ENCODE results near the gene IL3. TPM values are rescaled to one million over a fixed set of nuclear protein-coding genes. Genes with fewer than 3 reads are reported as not detected.

Gene IL3
- total and polyA plus RNA-seq, 9 of the 15 experiments (the other 6 are each of a cell fraction or from before 2014, with no cell fraction given): not detected

Small RNA genes within 50 kb of the gene (small RNA-seq; reads per million reads assigned to genes)
- gene RF00285: not detected

Other genes with a start within 250 kb of the IL3 start
- gene MEIKIN, start 115.0 kb upstream of the IL3 start, total RNA-seq (2014; rRNA removed): 0.18 TPM in 1 of 2 replicates, not detected in the other
- gene MEIKIN, start 115.0 kb upstream of the IL3 start, total RNA-seq (2014; rRNA removed; fragmentation: Illumina TruSeq; extraction: Trizol): not detected in 2 replicates
- gene MEIKIN, start 115.0 kb upstream of the IL3 start, total RNA-seq (2015; rRNA removed; fragmentation: Illumina TruSeq; extraction: Trizol): not detected in 2 replicates
- gene MEIKIN, start 115.0 kb upstream of the IL3 start, total RNA-seq (2021): not detected in 2 replicates
- gene MEIKIN, start 115.0 kb upstream of the IL3 start, polyA plus RNA-seq (2011; rRNA removed): not detected in 2 replicates
- not detected in 2 replicates for gene MEIKIN, start 115.0 kb upstream of the IL3 start, polyA plus RNA-seq (2014; fragmentation: Illumina TruSeq; extraction: Trizol)
- gene MEIKIN, start 115.0 kb upstream of the IL3 start, polyA plus RNA-seq (2014; fragmentation: Nextera tagmentation; extraction: Ambion mirVana): not detected
- not detected in 2 replicates for gene MEIKIN, start 115.0 kb upstream of the IL3 start, polyA plus RNA-seq (2014; rRNA removed)
- 0.50 and 0.73 TPM in 2 replicates for gene ACSL6, start 49.0 kb upstream of the IL3 start, total RNA-seq (2014; rRNA removed)
- 0.62 and 1.0 TPM in 2 replicates for gene ACSL6, start 49.0 kb upstream of the IL3 start, total RNA-seq (2014; rRNA removed; fragmentation: Illumina TruSeq; extraction: Trizol)
- gene ACSL6, start 49.0 kb upstream of the IL3 start, total RNA-seq (2015; rRNA removed; fragmentation: Illumina TruSeq; extraction: Trizol): 0.60 and 0.69 TPM in 2 replicates
- 1.5 and 1.6 TPM in 2 replicates for gene ACSL6, start 49.0 kb upstream of the IL3 start, total RNA-seq (2021)
- gene ACSL6, start 49.0 kb upstream of the IL3 start, polyA plus RNA-seq (2011; rRNA removed): 1.0 and 1.2 TPM in 2 replicates
- 0.82 and 1.00 TPM in 2 replicates for gene ACSL6, start 49.0 kb upstream of the IL3 start, polyA plus RNA-seq (2014; fragmentation: Illumina TruSeq; extraction: Trizol)
- gene ACSL6, start 49.0 kb upstream of the IL3 start, polyA plus RNA-seq (2014; fragmentation: Nextera tagmentation; extraction: Ambion mirVana): under 1 TPM; 0.62 to 0.75 TPM
- 0.62 and 0.69 TPM in 2 replicates for gene ACSL6, start 49.0 kb upstream of the IL3 start, polyA plus RNA-seq (2014; rRNA removed)
- gene CSF2, start 13.1 kb downstream of the IL3 start, total RNA-seq (2014; rRNA removed): not detected in 2 replicates
- not detected in 2 replicates for gene CSF2, start 13.1 kb downstream of the IL3 start, total RNA-seq (2014; rRNA removed; fragmentation: Illumina TruSeq; extraction: Trizol)
- 0.25 TPM in 1 of 2 replicates, not detected in the other for gene CSF2, start 13.1 kb downstream of the IL3 start, total RNA-seq (2015; rRNA removed; fragmentation: Illumina TruSeq; extraction: Trizol)
- gene CSF2, start 13.1 kb downstream of the IL3 start, total RNA-seq (2021): 0.29 TPM in 1 of 2 replicates, not detected in the other
- gene CSF2, start 13.1 kb downstream of the IL3 start, polyA plus RNA-seq (2011; rRNA removed): not detected in 2 replicates
- gene CSF2, start 13.1 kb downstream of the IL3 start, polyA plus RNA-seq (2014; fragmentation: Illumina TruSeq; extraction: Trizol): not detected in 2 replicates
- not detected for gene CSF2, start 13.1 kb downstream of the IL3 start, polyA plus RNA-seq (2014; fragmentation: Nextera tagmentation; extraction: Ambion mirVana)
- gene CSF2, start 13.1 kb downstream of the IL3 start, polyA plus RNA-seq (2014; rRNA removed): not detected in 2 replicates
- 11.9 and 12.1 TPM in 2 replicates for gene P4HA2, start 167.2 kb downstream of the IL3 start, total RNA-seq (2014; rRNA removed)
- gene P4HA2, start 167.2 kb downstream of the IL3 start, total RNA-seq (2014; rRNA removed; fragmentation: Illumina TruSeq; extraction: Trizol): 11.6 and 12.7 TPM in 2 replicates
- gene P4HA2, start 167.2 kb downstream of the IL3 start, total RNA-seq (2015; rRNA removed; fragmentation: Illumina TruSeq; extraction: Trizol): 11.2 and 11.4 TPM in 2 replicates
- 14.2 and 14.3 TPM in 2 replicates for gene P4HA2, start 167.2 kb downstream of the IL3 start, total RNA-seq (2021)
- 50.0 and 59.7 TPM in 2 replicates for gene P4HA2, start 167.2 kb downstream of the IL3 start, polyA plus RNA-seq (2011; rRNA removed)
- gene P4HA2, start 167.2 kb downstream of the IL3 start, polyA plus RNA-seq (2014; fragmentation: Illumina TruSeq; extraction: Trizol): 10.7 and 12.5 TPM in 2 replicates
- 10 to 100 TPM; 17.9 to 29.2 TPM for gene P4HA2, start 167.2 kb downstream of the IL3 start, polyA plus RNA-seq (2014; fragmentation: Nextera tagmentation; extraction: Ambion mirVana)
- 9.6 and 10.7 TPM in 2 replicates for gene P4HA2, start 167.2 kb downstream of the IL3 start, polyA plus RNA-seq (2014; rRNA removed)
- 13.1 and 22.8 TPM in 2 replicates for gene PDLIM4, start 197.0 kb downstream of the IL3 start, total RNA-seq (2014; rRNA removed)
- gene PDLIM4, start 197.0 kb downstream of the IL3 start, total RNA-seq (2014; rRNA removed; fragmentation: Illumina TruSeq; extraction: Trizol): 3.5 and 4.5 TPM in 2 replicates
- 12.1 and 12.3 TPM in 2 replicates for gene PDLIM4, start 197.0 kb downstream of the IL3 start, total RNA-seq (2015; rRNA removed; fragmentation: Illumina TruSeq; extraction: Trizol)
- gene PDLIM4, start 197.0 kb downstream of the IL3 start, total RNA-seq (2021): 31.5 and 32.8 TPM in 2 replicates
- gene PDLIM4, start 197.0 kb downstream of the IL3 start, polyA plus RNA-seq (2011; rRNA removed): 13.6 and 17.2 TPM in 2 replicates
- 28.9 and 44.6 TPM in 2 replicates for gene PDLIM4, start 197.0 kb downstream of the IL3 start, polyA plus RNA-seq (2014; fragmentation: Illumina TruSeq; extraction: Trizol)
- gene PDLIM4, start 197.0 kb downstream of the IL3 start, polyA plus RNA-seq (2014; fragmentation: Nextera tagmentation; extraction: Ambion mirVana): under 1 TPM; 0.28 to 0.73 TPM
- 14.0 and 21.3 TPM in 2 replicates for gene PDLIM4, start 197.0 kb downstream of the IL3 start, polyA plus RNA-seq (2014; rRNA removed)
- gene SLC22A4, start 233.7 kb downstream of the IL3 start, total RNA-seq (2014; rRNA removed): 6.5 and 7.9 TPM in 2 replicates
- 5.7 and 6.2 TPM in 2 replicates for gene SLC22A4, start 233.7 kb downstream of the IL3 start, total RNA-seq (2014; rRNA removed; fragmentation: Illumina TruSeq; extraction: Trizol)
- gene SLC22A4, start 233.7 kb downstream of the IL3 start, total RNA-seq (2015; rRNA removed; fragmentation: Illumina TruSeq; extraction: Trizol): 4.5 and 4.8 TPM in 2 replicates
- gene SLC22A4, start 233.7 kb downstream of the IL3 start, total RNA-seq (2021): 7.6 and 9.6 TPM in 2 replicates
- gene SLC22A4, start 233.7 kb downstream of the IL3 start, polyA plus RNA-seq (2011; rRNA removed): 5.2 and 9.5 TPM in 2 replicates
- gene SLC22A4, start 233.7 kb downstream of the IL3 start, polyA plus RNA-seq (2014; fragmentation: Illumina TruSeq; extraction: Trizol): 5.8 and 6.1 TPM in 2 replicates
- 1 to 10 TPM; 2.7 to 2.9 TPM for gene SLC22A4, start 233.7 kb downstream of the IL3 start, polyA plus RNA-seq (2014; fragmentation: Nextera tagmentation; extraction: Ambion mirVana)
- gene SLC22A4, start 233.7 kb downstream of the IL3 start, polyA plus RNA-seq (2014; rRNA removed): 6.0 and 7.0 TPM in 2 replicates

Measured in K562 (cell line).